ENCODE measurements around the gene PDGFRB.

DNA sequence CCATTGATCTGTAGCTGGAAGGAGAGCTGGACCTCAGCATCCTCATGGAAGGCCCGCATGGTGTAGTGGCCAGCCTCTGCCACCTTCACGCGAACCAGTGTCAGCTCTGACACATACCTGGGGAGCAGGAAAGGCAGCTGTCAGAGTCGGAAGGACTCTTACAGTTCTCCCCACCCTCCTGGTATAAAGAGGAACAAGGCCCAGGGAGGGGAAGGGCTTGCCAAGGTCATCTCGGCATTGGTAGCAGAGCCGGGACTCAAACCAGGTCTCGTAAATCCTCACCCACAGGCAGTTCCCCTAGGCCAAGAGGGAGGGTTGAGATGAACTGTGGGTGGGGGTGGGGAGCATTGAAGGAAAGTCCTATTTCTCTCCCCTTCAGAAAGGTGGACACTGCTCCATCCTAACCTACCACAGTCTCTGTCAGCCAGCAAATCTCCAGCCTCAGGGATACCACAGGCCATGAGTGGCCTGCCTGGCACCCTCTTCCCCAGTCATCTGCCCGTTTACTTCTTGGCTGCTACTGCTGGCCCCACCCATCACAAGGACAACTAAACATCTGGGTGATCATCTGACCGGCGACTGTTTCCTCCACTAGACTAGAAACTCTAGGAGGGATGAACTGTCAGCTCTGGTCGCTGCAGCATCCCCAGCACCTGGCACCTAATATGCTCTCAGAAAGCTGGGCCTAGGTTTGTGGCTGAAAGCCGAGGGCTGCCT lies 23.5 kb downstream of the PDGFRB start:
- TF ChIP-seq EZH2 (IDR thresholded peaks at IDR 0.05): no peak
- no peak for TF ChIP-seq POLR2AphosphoS5 (IDR thresholded peaks at IDR 0.05; ENCODE audit: borderline replicate concordance, low read depth, low read length)
- TF ChIP-seq FOXP2 (optimal IDR thresholded peaks at IDR 0.05; ENCODE audit: control extremely low read depth, extremely low read length, insufficient read depth): no peak
